Measurements from ENCODE around the gene TCF7L2.

TCF7L2 gene

DNA sequence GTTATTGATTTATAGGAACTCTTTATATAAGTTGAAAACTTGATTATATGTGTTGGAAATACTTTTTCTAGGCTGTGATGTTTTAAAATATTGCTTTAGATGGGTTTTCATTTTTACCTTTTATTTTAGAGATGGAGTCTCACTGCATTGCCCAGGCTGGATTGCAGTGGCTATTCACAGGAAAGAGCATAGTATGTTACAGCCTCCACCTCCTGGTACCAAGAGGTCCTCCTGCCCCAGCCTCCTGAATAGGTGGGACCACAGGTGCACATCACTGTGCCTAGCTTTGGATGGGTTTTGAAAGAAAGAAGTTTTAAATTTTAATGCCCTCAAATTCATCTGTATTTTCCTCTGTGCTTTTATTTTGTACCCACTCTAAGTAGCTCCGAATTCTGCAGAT, 105.4 kb downstream of the TCF7L2 start:
- TF ChIP-seq GATA2 (IDR thresholded peaks at IDR 0.05; ENCODE audit: low read depth, low read length) (no peak), GATA3 (IDR thresholded peaks at IDR 0.05; ENCODE audit: low read depth, low read length) (no peak)

DNA sequence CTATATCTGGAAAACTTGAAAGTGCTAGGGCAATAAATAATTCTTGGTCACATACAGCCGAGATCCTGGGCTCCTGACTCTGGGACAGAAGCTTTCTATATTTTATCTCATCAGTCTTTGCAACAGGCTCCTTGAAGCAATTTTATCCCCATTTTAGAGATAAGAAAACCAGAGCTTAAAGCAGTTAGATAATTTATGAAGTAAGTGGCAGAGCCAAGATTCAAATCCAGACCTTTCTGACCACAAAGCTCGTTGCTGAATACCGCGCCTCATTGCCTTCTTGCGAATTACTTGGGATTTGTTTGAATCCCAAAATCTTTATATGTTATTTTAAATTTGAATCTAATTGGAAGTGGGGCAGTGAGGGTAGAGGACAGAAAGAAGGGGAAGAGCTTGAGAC, 106.0 kb downstream of the TCF7L2 start:
- TF ChIP-seq GATA3 (IDR thresholded peaks at IDR 0.05; ENCODE audit: low read depth, low read length) (no peak), GATA2 (IDR thresholded peaks at IDR 0.05; ENCODE audit: low read depth, low read length) (no peak)

DNA sequence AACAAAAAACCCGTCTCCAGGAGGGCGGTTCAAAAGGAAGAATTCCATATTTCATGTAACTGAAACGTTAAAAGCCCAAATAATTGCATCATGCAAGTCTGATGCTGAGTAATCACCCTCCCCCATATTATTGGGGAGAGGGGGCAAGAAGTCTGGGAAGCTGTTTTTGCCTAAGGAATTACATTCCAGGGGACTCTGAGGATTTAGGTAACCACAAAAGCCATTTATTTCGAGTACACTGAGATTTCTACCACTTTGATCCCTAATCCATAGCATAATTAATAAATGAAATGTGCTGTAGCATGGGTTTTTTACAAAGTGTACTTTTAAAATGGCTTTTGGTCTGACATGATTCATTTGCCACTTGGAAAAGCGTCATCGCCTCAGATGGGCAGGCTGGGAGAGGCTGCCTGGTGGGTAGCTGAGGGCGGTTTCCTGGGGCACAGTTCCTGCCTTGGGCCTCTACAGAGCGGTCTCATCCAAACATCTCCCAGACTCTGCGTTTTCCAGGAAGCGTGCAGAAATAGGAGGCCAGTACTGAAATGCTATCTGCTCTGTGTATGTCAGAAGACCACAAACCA, 106.5 kb downstream of the TCF7L2 start:
- TF ChIP-seq GATA2 (IDR thresholded peaks at IDR 0.05; ENCODE audit: low read depth, low read length) (no peak), GATA3 (IDR thresholded peaks at IDR 0.05; ENCODE audit: low read depth, low read length) (no peak)

DNA sequence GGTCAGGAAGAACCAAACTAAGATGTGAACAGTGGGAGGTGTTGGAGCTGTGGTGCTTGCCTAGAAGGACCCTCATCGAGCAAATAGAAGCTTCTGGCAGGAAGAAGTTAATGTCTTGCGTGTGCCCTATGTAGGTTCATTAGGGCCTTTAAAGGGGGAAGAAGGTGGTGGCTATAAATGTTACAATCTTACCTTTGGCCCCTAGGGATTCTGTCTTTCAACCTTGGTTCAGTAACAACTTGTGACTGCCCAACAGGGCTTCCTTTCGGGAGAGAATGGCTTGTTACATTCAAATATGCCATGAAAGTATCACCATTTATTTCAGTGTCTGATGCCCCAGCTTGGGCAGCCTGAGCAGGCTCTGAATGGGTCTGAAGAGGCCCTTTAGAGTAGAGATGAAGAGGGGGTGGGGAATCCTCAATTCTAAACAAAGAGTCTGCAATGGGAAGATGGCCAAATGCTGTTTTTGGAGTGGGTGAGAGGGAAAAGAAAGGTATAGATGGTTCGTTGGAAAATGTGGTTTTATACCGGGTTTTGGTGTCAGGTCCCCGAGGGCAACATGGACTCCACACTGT, 108.0 kb downstream of the TCF7L2 start:
- no peak for TF ChIP-seq GATA3 (IDR thresholded peaks at IDR 0.05; ENCODE audit: low read depth, low read length)

DNA sequence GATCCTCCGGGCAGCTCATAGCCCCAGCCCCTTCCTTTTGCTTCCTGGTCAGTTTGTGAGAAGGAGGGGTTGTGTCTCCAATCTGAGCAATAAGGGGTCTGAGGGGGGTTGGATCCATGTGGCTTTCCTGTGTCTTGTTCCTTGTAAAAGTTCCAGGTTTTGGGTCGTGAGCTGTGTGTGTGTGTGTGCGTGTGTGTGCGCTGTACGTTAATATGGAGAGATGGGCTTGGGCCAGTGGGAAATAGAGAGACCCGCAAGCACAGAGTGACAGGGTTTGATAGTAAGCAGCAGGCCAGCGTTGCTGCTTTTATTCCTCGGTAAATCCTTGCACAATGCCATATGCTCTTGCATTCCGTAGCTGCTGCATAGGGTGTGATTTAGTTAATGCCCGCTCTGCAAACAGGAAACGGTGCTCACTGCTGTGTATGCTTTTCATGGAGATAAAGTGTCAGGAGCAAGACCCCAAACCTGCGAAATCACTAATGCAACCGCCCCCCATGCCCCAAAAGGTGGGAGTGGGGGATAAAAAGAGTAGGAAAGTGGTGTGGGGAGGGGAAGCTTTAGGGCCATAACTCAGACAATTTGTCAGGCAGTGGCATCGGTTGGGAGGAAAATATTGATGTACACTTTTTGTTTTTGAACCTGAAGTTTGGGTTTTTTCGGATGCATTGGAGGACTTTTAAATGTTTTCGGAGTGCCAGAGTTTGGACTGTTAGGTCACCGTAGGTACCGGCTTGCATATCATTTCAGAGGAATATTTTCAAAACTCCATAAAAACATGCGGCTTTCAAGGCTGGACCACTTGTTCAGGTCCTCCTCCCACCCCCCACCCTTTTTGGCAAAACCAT, 108.7 kb downstream of the TCF7L2 start:
- TF ChIP-seq GATA3 (IDR thresholded peaks at IDR 0.05; ENCODE audit: low read depth, low read length) (no peak), GATA2 (IDR thresholded peaks at IDR 0.05; ENCODE audit: low read depth, low read length) (no peak)

DNA sequence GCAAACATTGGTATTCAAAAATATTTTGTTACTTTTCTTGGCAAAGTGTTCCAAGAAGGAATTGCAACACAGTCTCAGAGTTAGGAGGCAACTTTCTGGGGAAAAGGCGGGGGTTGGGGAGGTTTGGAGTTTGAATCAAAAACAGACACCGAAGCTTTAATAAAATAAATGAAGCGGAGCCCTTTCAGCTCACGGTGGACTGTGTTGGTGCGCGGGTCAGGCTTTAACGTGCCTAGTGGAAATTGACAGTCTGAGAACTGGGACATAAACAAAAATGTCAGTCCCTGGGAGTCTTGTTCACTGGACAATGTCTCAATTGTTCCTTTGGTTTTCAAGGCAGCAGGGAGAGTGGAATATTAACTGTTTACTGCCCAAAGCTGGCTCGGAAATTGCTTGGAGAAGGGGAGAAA, 109.3 kb downstream of the TCF7L2 start:
- TF ChIP-seq GATA2 (IDR thresholded peaks at IDR 0.05; ENCODE audit: low read depth, low read length) (no peak), GATA3 (IDR thresholded peaks at IDR 0.05; ENCODE audit: low read depth, low read length) (no peak)

DNA sequence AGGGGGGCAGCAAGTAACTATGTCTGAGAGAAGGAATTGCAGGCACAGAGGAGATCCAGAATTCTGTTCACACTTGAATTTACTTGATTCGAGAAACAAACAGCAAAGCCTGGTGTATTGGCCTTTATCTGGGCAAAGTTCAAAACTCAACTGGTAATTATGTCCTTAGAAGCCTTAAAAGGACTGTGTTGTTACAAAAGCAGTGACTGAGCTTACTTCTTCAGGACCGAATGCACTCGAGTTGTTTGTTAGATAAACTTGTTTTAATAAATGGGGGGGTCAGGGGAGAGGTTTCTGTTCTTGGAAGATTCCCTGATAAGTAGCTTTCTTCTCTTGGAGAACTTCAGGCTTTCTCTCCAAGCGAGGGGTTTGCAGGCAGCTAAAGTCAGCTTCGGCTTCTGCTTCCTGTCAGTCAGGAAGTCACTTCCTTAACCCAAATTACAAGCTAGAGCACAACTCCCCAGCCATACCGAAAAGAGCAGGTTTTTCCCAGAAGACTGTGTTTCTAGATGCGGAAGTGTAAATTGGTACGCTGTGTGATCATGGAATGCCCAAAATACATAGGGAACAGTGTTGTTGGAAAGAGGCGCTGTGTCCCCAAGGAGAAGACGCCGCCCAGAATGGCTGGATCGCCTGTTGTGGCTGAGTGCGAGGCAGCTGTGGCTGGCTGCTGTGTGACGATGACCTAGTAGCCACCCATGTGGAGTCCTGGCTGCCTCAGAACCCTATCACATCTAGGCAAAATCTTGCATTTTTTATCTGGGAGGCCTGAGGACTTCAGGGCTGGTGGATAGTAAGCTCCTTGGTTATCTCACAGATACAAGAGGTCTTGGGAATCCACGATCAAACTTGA, 110.4 kb downstream of the TCF7L2 start:
- TF ChIP-seq GATA2 (IDR thresholded peaks at IDR 0.05; ENCODE audit: low read depth, low read length) (no peak), GATA3 (IDR thresholded peaks at IDR 0.05; ENCODE audit: low read depth, low read length) (no peak)

DNA sequence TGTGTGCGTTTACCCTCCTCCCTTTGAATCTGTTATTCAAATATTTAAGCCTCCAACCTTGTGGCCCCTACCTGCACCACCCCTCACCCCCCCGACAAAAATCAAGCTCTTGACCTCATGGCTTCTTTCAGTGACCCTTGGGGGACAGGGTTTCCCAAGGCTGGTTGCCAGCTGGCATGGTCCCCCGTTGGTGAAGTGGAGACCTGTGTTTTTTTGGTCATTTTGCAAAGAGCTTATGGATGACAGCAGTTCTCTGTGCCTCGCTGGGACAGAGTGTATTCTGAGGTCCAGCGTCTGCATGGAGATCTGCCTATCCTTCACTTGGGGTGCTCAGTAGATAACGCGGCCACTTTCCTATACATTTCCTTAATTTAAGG, 111.0 kb downstream of the TCF7L2 start:
- TF ChIP-seq GATA2 (IDR thresholded peaks at IDR 0.05; ENCODE audit: low read depth, low read length): no peak
- no peak for TF ChIP-seq GATA3 (IDR thresholded peaks at IDR 0.05; ENCODE audit: low read depth, low read length)

DNA sequence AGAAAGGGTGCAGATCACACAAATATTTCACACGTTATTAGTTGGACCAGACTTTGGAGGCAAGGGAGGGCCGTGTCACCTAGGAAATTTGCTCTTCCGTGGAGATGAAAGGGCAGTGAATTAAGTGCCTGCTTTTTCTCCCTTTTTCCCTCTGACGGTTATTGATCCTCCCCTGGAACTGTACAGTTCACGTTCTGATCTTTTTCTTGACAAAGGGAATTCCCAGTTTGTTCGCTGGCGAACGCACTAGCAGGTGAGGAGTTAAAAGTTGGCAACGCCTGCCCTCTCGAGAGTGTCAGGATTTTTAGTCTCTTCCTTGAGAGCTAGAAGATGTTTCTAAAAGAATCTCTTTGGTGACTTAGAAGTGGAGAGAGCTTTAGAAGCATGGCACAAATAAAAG, 111.5 kb downstream of the TCF7L2 start:
- no peak for TF ChIP-seq GATA2 (IDR thresholded peaks at IDR 0.05; ENCODE audit: low read depth, low read length)
- no peak for TF ChIP-seq GATA3 (IDR thresholded peaks at IDR 0.05; ENCODE audit: low read depth, low read length)

DNA sequence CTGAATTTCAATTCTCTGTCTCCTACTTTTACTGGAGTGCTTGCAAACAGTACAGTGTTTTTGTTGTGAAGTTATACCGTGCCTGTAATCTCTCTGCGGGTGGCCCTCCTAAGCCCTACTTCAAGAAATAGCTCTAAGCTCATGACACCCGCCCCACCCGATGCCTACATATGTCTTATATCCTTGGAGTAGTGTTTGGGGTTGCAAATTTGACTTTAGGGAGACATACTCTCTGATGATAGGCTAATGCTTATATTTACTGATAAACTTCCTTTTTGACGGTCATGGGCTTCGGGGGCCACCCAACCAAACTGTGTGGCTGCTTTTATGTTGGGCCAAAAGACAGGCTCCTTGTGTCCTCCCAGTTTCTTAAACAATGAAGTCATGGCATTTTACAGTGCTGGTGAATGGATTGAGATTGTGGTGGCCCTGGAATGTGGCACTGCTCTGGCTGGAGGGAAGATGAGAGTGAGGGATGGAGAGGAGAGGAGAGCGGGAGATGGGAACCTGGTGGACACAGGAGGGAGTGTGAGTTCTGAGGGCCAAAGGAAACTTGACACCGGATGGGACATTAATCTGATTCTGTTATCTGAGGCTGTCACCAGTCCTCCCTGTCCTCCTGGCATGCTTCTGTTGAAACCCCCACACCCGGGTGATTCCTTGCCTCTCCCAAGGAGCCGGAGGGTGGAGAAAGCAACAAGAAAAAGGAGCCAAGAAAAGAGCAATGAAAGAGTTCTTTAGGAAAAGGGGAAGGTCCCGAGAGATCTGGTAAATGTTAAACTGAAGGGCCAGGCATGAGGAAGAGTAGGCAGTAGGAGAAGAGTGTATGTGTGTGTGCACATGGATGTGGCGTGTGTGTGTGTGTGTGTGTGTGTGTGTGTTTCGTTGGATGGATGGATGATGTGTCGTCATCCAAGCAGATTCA, 113.3 kb downstream of the TCF7L2 start:
- TF ChIP-seq GATA3 (IDR thresholded peaks at IDR 0.05; ENCODE audit: low read depth, low read length) (no peak), GATA2 (IDR thresholded peaks at IDR 0.05; ENCODE audit: low read depth, low read length) (no peak)

DNA sequence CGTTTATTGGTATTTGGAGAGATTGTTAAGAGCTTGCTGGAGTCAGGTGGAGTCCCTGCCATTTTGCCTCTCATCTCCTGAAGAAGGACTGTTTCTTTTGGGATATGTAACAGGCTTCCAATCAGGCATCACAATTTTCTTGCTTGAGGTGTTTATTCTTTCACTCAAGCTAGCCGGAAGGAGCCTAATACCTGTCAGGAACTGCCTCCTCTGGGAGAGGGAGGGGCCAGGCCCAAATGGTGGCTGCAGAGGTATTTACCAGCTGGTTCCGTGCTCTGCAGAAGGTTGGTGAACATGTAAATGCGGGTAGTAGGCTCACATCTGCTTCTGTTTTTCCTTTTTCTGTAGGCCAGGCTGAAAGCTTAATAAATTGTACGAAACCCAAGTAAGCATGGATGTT, 114.0 kb downstream of the TCF7L2 start:
- TF ChIP-seq GATA3 (IDR thresholded peaks at IDR 0.05; ENCODE audit: low read depth, low read length) (no peak), GATA2 (IDR thresholded peaks at IDR 0.05; ENCODE audit: low read depth, low read length) (no peak)

DNA sequence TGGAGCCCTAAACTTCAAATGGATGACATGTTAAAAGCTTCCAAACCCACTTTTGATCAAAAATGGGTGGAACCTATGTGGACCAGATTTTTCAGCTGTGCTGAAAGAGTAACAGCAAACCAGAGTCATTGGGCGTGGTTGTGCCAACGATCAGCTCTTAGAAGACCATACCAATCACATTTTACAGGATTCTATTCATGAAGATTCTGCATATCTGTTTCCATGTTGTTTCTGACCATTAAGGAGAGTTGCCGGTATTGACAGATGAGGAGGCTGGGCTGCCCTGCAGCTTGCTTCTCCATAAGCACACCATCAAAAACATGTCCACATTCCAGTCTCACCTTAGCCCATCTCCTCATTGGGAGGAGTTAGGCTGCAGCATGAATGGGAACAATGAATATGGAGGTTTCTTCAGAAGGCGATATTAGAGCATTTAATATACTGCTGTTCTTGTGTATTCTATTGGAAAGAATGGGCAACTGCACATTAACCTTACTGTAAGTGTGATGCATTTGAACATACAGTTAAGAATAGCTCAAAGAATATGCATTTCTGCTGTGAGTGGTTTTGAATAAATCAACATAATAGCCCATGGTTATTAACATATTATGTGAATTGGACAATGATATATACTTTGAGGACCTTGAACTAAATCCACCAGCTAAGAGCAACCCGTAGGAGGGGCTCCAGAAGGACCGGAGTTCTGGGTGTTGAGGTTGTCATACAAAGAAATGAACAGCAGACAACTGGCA, 116.7 kb downstream of the TCF7L2 start:
- TF ChIP-seq GATA3 (IDR thresholded peaks at IDR 0.05; ENCODE audit: low read depth, low read length) (no peak), GATA2 (IDR thresholded peaks at IDR 0.05; ENCODE audit: low read depth, low read length) (no peak)

DNA sequence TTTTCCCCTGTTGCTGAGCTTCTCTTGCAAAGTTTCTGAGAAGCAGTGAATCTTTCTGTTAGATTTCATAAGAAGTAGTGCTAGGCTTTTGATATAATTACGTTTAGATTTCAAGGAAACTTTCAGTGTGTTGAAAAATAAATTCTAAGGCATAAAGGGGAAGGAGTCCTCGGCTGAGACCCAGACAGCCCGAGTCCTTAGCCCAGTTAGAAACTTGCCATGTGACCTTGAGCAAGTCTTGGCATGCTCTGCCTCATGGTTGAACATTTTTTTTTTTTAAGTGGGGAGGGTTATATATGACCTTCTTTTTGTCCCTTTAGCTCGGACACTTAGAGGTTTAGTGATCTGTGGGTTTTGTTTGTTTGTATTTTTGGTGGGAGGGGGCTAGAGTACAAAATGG, 117.5 kb downstream of the TCF7L2 start:
- no peak for TF ChIP-seq GATA2 (IDR thresholded peaks at IDR 0.05; ENCODE audit: low read depth, low read length)
- TF ChIP-seq GATA3 (IDR thresholded peaks at IDR 0.05; ENCODE audit: low read depth, low read length): no peak

All from SH-SY5Y (cell line).